HG03565 (cell line): ENCODE results near the gene DAAM2.

ENCODE experiments used
- ATAC-seq: cut with Tn5 transposase; IDR thresholded peaks from one replicate; pipeline ENCODE4 v1.9.1; 2021; ENCODE audit warnings: mild to moderate bottlenecking, moderate library complexity; ENCODE audit not compliant: unreplicated experiment

Gene DAAM2

DNA sequence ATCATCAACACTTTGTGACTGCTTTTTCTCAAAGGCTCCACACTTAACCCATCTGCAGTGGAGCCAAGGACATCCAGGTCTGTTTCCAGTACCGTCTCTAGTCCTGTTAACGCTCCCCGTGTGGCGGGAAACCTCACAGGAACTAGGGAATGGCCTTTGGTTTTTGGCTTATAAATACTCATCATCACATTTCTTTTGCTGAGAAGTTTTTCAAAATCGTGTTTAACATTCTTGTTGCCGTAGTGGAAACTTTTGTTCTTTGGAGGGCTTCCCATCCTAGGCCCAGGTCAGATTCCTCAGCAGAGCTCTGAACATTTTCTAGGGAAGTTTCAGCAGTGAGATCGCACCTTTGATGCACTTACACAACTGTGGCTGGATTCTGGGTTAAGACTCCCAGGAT, 24.6 kb downstream of the DAAM2 start:
- ATAC-seq, result no peak

DNA sequence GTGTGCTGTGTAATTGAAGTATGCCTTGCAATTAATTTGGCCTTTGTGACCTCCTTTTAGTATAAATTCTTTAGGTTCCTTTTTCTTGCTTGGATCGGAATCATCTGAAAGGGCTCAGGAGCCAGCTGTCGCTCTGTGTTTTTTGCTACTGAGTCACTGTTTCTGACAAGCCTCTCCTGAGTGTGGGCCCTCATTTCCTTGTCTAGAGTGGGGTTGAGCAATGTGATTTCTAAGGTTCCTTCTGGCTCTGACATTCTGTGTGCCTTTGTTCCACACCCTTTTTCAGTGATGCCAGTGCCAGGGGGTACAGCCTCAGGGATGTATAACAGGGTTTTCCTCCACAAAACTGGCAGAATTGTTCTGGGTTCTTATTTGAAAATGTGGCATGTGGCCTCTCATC, 26.5 kb downstream of the DAAM2 start:
- ATAC-seq, result no peak

- ATAC-seq, result no peak
Observed at GRCh38 chr6:39819228-39819627, 27.1 kb downstream of the DAAM2 start.

GRCh38 chr6:39819676-39820075, 27.5 kb downstream of the DAAM2 start:
- no peak for ATAC-seq

DNA sequence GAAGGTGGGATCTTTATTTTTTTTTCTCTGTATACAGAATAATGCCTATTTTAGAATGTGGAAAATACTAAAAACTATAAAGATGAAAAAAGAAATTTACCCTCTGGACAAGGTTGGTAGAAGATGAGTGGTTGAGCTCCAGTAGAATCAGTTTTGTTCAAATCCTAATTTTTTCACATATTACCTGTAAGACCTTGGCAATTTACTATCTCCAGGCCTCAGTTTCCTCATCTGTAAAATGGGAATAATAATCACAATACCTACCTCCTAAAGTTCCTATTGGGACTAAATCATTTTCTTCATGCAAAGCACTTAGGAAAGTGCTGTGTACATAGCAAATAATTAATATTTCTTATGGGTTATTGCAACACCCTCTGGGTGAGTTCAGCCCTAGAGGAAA, 28.4 kb downstream of the DAAM2 start:
- no peak for ATAC-seq

DNA sequence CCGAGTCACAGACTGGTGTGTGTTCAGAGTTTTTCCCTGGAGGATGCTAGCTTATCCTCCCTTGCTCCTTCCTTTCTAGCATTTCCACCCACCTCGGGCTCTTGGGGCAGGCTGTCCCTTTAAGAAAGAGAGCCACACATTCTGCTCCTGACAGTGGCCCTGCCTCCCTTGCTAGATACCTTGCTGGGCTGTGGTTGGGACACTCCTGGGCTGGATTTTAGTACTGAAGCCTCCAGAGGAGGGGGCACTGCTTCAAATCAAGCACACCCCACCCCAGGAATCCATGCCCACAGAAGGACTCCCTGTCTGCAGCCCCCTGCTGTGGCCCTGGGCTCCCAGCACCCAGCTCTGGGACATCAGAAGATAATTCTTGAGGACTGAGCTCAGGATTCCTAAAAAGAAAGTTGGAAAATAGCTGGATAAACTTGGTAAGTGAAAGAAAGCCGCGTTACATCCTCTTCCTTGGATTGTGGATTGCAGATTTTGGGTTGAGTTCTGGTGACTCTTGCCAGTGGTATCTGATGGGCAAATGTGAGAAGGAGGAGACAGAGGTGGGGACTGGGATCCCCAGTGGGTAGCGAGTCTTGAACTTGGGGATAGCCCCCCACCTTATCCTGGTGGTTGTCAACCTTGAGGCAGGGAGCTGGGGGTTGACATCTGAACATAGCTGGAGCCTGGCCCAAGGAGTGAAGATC, 29.0 kb downstream of the DAAM2 start:
- no peak for ATAC-seq

DNA sequence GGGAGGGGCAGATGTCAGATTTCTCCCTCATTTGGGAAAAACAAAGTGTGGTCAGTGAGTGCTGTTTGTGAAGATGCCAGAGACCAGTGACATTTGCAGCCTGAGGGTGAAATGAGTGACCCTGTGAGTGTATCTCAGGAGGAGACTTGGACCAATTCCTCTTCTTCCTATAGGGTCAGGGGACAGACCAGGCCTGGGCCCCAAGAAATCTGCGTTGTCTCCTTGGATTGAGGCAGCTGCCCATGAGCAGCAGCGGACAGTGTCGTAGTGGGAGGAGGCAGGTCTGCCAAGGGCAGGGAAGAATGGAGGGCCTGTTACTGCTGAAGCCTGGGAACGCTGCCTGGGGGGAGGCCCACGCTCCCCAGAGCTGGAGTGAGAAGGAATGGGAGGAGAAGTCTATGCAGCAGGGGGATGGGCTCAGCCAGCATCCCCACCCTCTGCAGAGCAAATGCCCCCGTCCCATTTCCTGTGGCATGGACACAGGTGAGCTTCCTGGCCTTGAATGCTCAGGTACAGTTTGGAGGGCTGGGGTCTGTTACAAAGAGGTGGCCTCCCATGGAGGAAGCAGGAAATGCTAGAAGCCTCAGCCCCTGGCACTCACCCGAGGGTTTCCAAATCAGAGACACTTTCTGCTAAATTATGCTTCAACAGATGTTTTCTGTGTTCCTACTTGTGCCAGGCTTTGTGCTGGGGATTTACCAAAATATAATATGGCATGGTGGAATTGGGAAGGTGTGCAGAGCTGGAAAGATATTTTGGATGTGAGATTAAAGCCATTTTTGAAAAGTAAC, 29.8 kb downstream of the DAAM2 start:
- no peak for ATAC-seq

DNA sequence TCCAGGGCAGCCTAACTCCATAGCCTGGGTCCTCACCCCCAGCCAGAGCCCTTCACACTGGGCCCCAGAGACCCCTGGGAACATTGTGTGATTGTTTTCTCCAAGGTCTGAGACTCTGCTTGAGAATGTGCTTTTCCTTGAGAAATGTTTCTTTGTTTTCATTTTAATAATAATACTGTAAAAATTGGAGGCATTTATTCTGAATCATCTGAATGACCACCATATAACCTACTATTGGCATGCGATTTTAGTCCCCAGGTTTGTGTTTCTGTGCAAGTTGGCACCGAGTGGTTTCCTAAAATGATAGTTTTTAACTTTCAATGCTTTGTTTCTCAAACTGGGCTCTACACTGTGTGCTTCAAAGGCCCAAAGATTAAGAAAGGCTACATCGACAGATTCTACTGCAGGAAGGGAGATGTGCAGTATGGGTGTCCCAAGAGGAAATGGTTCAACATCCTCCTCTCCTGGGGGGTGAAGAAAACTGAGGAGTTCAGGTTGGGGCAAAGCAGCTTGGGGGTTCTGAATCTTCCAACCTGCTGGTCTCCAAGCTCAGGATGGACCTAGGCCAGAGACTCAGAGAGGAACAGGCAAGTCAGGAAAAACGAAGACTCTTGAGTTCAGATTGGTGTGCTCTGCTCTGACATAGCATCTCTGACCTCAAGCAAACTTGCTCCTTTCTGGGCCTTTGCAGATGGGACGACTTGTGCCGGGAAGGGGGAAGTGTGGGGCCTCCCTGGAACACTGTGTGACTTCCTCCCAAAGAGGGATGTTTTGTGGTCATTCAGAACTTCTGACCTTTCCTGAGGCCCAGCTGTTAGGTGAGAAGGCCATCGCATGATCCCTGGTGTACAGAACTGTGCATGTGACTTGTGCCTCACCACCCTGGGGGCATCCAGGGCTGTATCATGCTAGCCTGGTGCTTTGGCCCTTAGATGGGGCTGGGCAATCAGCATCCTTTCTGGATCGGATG, 31.0 kb downstream of the DAAM2 start:
- ATAC-seq, result no peak

DNA sequence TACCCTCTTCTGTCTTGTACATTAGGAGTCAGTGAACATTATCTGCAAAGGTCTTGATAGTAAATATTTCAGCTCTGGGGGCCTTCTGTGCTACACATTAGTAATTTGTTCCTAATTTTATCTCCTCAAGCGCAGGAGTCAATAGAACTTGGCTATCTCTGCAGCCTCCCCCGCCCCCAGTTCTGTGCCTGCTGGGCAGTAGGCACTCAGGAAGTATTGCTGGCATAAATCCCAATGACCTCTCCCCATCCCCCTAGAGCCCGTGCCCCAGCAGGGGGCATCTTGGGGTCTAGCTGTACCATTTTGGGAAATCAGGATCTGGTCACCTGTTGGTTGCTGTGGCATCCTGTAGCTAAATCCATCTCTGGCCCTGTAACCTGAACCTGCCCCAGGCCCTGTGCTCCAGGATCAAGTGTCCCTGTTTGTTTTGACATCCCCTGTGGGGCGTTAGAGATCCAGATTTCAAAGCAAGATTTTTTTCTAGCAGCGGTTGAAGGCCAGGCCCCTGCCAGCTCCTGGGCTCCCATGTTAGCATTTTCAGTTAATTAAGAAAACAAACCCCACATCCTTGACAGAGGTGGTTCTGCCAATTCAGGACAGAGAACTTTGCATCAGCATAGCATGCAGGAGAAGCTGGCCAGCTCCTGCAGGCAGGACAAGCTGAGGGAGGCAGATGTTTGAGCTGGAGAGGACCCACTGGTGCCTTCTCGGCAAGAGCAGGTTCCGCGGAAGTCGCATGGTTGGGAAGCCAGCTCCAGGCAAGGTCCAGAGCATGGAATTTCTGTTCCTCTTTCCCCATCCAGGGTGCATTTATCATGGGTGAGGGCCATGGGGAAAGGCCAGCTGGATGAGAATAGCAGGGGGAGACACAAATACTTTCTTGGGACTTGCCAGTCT, 32.1 kb downstream of the DAAM2 start:
- ATAC-seq, result no peak

GRCh38 chr6:39829331-39829730, 37.2 kb downstream of the DAAM2 start:
- ATAC-seq, result no peak

GRCh38 chr6:39830444-39830843, 38.3 kb downstream of the DAAM2 start:
- ATAC-seq, result no peak

GRCh38 chr6:39831701-39832100, 39.5 kb downstream of the DAAM2 start:
- no peak for ATAC-seq

- ATAC-seq, result no peak
Observed at GRCh38 chr6:39834278-39834677, 42.1 kb downstream of the DAAM2 start.

DNA sequence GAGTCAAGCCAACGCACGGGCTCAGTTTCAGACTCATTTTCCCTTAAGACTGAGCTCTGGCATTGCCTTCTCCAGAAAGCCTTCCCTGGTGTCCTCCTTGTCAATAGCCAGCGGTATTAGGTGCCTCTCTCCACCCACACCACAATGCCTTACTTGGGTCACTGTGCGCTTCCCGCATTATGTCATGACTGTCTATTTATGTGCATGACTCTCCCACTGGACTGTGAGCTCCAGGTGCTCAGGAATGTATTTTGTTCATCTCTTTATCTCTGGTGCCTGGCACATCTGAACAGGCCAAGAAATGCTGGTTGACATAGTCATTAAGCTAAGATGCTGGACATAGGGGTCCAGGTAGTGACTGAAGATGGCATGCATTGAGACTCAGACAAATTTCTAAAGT, 42.7 kb downstream of the DAAM2 start:
- no peak for ATAC-seq

- no peak for ATAC-seq
Observed at GRCh38 chr6:39835821-39836295, 43.7 kb downstream of the DAAM2 start.

DNA sequence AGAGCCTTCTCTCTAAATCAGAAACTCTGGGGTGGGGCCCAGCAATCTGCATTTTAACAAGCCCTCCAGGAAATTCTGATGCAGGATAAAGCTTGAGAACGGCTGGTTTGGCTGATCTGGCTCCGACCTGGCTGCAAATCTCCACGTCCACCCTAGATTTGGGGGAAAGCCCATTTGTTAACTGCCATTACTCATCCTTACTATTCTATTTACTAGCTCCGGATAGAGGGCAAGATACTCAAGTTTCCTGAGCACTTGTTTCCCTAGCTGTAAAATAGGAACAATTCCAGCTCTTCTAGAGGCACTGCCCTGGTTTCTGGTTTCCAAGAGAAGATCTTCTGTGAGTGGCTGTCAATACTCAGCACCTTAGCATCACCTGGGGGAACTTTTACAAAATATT, 44.4 kb downstream of the DAAM2 start:
- ATAC-seq, result no peak

- no peak for ATAC-seq
Observed at GRCh38 chr6:39839445-39839844, 47.3 kb downstream of the DAAM2 start.

DNA sequence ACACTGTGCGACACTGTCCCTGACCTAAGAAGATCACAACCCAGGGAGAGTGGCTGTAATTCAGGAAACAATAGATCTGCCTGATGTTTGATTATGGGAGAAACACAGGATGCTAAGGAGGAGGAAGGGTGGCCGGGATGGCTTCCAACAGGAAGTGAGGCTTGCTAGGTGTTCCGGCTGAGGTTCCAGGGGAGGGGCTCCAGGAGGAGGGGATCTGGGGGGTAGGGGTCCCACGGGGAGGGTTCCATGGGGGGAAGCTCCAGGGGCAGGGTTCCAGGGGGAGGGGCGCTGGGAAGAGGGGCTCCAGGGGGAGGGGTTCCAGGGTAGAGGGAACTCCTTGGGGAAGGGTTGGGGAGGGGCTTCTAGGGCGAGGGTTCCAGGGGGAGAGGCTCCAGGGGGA, 48.6 kb downstream of the DAAM2 start:
- no peak for ATAC-seq

DNA sequence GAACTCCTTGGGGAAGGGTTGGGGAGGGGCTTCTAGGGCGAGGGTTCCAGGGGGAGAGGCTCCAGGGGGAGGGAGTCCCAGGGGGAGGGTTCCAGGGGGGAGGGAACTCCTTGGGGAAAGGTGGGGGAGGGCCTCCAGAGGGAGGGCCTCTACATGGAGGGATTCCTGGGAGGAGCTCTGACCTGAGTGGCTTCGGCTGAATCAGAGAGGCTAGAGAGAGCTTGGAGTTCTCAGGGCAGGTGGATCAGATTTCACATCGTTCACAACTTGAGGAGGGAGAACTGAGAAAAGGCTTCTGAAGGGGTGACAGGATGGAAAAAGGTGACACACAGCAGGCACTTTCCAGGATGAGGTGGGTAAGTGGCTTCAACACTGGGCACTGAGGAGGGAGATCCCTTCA, 49.1 kb downstream of the DAAM2 start:
- ATAC-seq, result no peak

DNA sequence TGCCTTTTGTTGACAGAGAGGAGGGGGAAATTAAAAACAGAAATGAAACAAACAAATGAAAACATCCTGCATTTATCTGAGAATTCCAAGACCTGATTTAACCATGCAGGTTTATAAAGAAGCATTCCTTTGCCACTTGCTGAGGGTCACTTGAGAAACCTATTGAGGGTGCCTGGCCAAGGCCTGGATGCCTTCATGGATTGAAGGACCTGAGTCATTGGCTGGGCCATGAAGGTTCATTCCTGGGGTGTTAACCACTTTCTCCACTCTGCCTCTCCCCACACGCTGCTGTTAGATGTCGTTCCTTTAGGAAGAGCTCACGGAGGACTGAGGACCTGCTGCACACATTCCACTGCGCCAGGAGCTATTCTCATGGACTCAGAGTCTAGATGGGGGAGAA, 49.7 kb downstream of the DAAM2 start:
- ATAC-seq, result no peak
